ENCODE data around the gene QRSL1. TPM values are rescaled to one million over a fixed set of nuclear protein-coding genes. Genes with fewer than 3 reads are reported as not detected.

The QRSL1 gene
- total RNA-seq, 1 donor from 2014 or later = 10.9 TPM

- TF ChIP-seq, protein P1, sequence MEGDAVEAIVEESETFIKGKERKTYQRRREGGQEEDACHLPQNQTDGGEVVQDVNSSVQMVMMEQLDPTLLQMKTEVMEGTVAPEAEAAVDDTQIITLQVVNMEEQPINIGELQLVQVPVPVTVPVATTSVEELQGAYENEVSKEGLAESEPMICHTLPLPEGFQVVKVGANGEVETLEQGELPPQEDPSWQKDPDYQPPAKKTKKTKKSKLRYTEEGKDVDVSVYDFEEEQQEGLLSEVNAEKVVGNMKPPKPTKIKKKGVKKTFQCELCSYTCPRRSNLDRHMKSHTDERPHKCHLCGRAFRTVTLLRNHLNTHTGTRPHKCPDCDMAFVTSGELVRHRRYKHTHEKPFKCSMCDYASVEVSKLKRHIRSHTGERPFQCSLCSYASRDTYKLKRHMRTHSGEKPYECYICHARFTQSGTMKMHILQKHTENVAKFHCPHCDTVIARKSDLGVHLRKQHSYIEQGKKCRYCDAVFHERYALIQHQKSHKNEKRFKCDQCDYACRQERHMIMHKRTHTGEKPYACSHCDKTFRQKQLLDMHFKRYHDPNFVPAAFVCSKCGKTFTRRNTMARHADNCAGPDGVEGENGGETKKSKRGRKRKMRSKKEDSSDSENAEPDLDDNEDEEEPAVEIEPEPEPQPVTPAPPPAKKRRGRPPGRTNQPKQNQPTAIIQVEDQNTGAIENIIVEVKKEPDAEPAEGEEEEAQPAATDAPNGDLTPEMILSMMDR (IDR thresholded peaks at IDR 0.05; ENCODE audit: unreplicated experiment) = no peak
- Mint-ChIP-seq H3K4me1 (ENCODE audit: unreplicated experiment) (no peaks in the 10 kb centered on the region), H3K27ac (ENCODE audit: unreplicated experiment) (no peak overlapping the region), H3K4me3 (ENCODE audit: unreplicated experiment) (no peak overlapping the region), H3K36me3 (ENCODE audit: low read depth, unreplicated experiment) (no peaks in the 10 kb centered on the region), H3K9me3 (ENCODE audit: unreplicated experiment) (no peaks in the 10 kb centered on the region), H3K27me3 (ENCODE audit: unreplicated experiment) (peaks cover 3% of the 10 kb centered on the region)
- DNase-seq (ENCODE audit: low spot score) = no peak
Observed at GRCh38 chr6:106684011-106684410, 54.6 kb downstream of the QRSL1 start.

DNA sequence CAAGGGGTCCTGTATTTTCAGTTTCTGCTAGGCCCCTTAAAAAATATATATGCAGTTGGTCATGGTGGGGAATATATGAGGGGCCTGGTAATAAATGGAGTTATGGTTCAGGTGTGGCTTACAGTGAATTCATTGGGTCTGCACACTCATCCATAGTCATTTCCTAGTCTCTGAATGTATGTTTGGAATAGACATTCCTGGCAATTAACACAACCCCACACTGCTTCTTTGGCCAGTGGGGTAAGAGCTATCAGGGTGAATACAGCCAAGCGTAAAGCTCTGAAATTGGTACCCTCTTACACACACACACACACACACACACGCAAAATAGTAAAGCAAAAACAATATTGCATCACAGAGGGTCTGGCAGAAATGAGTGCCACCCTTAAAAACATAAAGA is 56.5 kb downstream of the QRSL1 start:
- peaks cover 3% of the 10 kb centered on the region for H3K27me3 Mint-ChIP-seq (ENCODE audit: unreplicated experiment)
- no peaks in the 10 kb centered on the region for H3K36me3 Mint-ChIP-seq (ENCODE audit: low read depth, unreplicated experiment)
- DNase-seq (ENCODE audit: low spot score) = no peak
- H3K9me3 Mint-ChIP-seq (ENCODE audit: unreplicated experiment) = no peaks in the 10 kb centered on the region
- H3K27ac Mint-ChIP-seq (ENCODE audit: unreplicated experiment) = no peak overlapping the region
- no peaks in the 10 kb centered on the region for H3K4me1 Mint-ChIP-seq (ENCODE audit: unreplicated experiment)
- H3K4me3 Mint-ChIP-seq (ENCODE audit: unreplicated experiment) = no peak overlapping the region
- TF ChIP-seq, protein P1 (IDR thresholded peaks at IDR 0.05; ENCODE audit: unreplicated experiment) = no peak

- H3K9me3 Mint-ChIP-seq (ENCODE audit: unreplicated experiment) = no peaks in the 10 kb centered on the region
- TF ChIP-seq, protein P1 (IDR thresholded peaks at IDR 0.05; ENCODE audit: unreplicated experiment) = no peak
- no peak overlapping the region for H3K27ac Mint-ChIP-seq (ENCODE audit: unreplicated experiment)
- H3K4me1 Mint-ChIP-seq (ENCODE audit: unreplicated experiment) = no peaks in the 10 kb centered on the region
- no peak overlapping the region for H3K4me3 Mint-ChIP-seq (ENCODE audit: unreplicated experiment)
- no peaks in the 10 kb centered on the region for H3K36me3 Mint-ChIP-seq (ENCODE audit: low read depth, unreplicated experiment)
- no peak for DNase-seq (ENCODE audit: low spot score)
- peaks cover 3% of the 10 kb centered on the region for H3K27me3 Mint-ChIP-seq (ENCODE audit: unreplicated experiment)
Observed at GRCh38 chr6:106688177-106688951, 59.0 kb downstream of the QRSL1 start.

DNA sequence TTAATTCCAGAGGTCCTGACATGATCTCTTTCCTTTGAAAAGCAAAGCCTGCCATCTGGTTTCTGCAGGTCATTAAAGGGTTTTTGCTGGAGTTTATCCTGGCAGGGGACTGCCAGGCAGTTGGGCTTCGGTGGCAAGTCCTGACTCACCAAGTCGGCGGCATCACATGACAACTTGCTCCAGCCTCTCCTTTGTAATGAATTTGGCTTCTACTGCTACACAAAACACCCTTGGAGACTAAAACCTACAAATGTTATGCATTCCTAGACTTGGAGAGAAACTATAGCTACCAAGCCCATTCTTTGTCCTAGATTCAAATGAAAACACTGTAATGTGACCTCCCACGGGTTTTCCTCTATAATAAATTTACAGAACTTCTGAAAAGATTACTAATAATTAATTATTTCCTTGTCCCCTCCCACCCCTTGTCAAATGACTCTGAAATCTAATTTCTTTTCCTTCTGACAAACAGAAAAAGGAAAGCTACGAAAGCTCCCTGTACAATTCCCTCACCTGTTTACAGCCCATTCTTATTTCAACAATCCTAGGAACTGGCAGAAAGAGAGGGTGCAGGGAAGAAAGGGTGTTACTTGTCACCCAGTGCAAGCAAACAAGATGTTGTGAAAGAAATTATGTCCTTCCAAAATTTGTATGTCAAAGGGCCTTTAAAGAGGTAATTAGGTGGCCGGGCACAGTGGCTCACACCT is 62.9 kb downstream of the QRSL1 start:
- Mint-ChIP-seq H3K36me3 (ENCODE audit: low read depth, unreplicated experiment) (no peaks in the 10 kb centered on the region), H3K4me3 (ENCODE audit: unreplicated experiment) (no peak overlapping the region), H3K27ac (ENCODE audit: unreplicated experiment) (no peak overlapping the region), H3K4me1 (ENCODE audit: unreplicated experiment) (no peaks in the 10 kb centered on the region), H3K9me3 (ENCODE audit: unreplicated experiment) (no peaks in the 10 kb centered on the region), H3K27me3 (ENCODE audit: unreplicated experiment) (no peaks in the 10 kb centered on the region)
- TF ChIP-seq, protein P1 (IDR thresholded peaks at IDR 0.05; ENCODE audit: unreplicated experiment) = no peak
- no peak for DNase-seq (ENCODE audit: low spot score)

DNA sequence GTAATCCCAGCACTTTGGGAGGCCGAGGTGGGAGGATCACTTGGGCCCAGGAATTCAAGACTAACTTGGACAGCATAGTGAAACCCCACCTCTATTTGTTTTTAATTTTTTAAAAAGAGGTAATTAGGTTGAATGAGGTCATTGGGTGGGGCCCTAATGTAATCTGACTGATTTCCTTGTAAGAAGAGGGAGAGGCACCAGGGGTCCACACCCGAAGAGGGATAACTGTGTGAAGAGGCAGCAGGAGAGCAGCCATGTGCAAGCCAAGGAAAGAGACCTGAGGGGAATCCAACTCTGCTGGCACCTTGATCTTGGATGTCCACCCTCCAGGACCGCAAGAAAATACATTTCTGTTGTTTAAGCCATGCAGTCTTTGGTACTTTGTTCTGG is 63.4 kb downstream of the QRSL1 start:
- TF ChIP-seq, protein P1 (IDR thresholded peaks at IDR 0.05; ENCODE audit: unreplicated experiment) = no peak
- no peak for DNase-seq (ENCODE audit: low spot score)
- Mint-ChIP-seq H3K9me3 (ENCODE audit: unreplicated experiment) (no peaks in the 10 kb centered on the region), H3K27me3 (ENCODE audit: unreplicated experiment) (no peaks in the 10 kb centered on the region), H3K4me1 (ENCODE audit: unreplicated experiment) (no peaks in the 10 kb centered on the region), H3K4me3 (ENCODE audit: unreplicated experiment) (no peak overlapping the region), H3K36me3 (ENCODE audit: low read depth, unreplicated experiment) (no peaks in the 10 kb centered on the region), H3K27ac (ENCODE audit: unreplicated experiment) (no peak overlapping the region)

All from endothelial cell (in vitro differentiated cells).